H9 (cell line): ENCODE measurements around the gene PLCB1. TPM values are rescaled to one million over a fixed set of nuclear protein-coding genes. Genes with fewer than 3 reads are reported as not detected.
A peak's percentile ranks its signal among the peaks of the same experiment; 100 is the strongest.

Source experiments
- DNase-seq: peaks from one replicate; pipeline ENCODE4 v3.0.0-alpha.2; 2017
- H2AFZ ChIP-seq: one replicate; pipeline ENCODE4 v1.6.1; 2013; ENCODE audit warnings: mild to moderate bottlenecking, low read length, control low read depth, moderate library complexity
- H2AK5ac ChIP-seq: 2 replicates; pipeline ENCODE4 v1.6.1; 2013; ENCODE audit warnings: low read length, control low read depth, mixed read lengths; ENCODE audit not compliant: insufficient read length
- H2BK120ac ChIP-seq: one replicate; pipeline ENCODE4 v1.6.1; 2013; ENCODE audit warnings: low read depth, mild to moderate bottlenecking, low read length, control low read depth, inconsistent platforms; ENCODE audit not compliant: poor library complexity, severe bottlenecking
- H2BK12ac ChIP-seq: 2 replicates; pipeline ENCODE4 v1.6.1; 2013; ENCODE audit warnings: low read length, control low read depth, mixed read lengths, low read depth; ENCODE audit not compliant: insufficient read length
- H2BK15ac ChIP-seq: 2 replicates; pipeline ENCODE4 v1.6.1; 2013; ENCODE audit warnings: low read depth, low read length, control low read depth
- H2BK20ac ChIP-seq: one replicate; pipeline ENCODE4 v1.6.1; 2013; ENCODE audit warnings: low read depth, mild to moderate bottlenecking, low read length, control low read depth, inconsistent platforms; ENCODE audit not compliant: poor library complexity, severe bottlenecking
- H2BK5ac ChIP-seq: 2 replicates; pipeline ENCODE4 v1.6.1; 2013; ENCODE audit warnings: low read length, control low read depth, mixed read lengths; ENCODE audit not compliant: insufficient read length
- H3K14ac ChIP-seq: 2 replicates; pipeline ENCODE4 v1.6.1; 2013; ENCODE audit warnings: low read length, control low read depth; ENCODE audit not compliant: insufficient read depth
- H3K18ac ChIP-seq: 2 replicates; pipeline ENCODE4 v1.6.1; 2013; ENCODE audit warnings: low read depth, mild to moderate bottlenecking, mixed read lengths, low read length, control low read depth; ENCODE audit not compliant: insufficient read length
- H3K23ac ChIP-seq: 2 replicates; pipeline ENCODE4 v1.6.1; 2013; ENCODE audit warnings: low read length, control low read depth, mixed read lengths, low read depth; ENCODE audit not compliant: insufficient read length
- H3K23me2 ChIP-seq: 2 replicates; pipeline ENCODE4 v1.6.1; 2013; ENCODE audit warnings: low read depth, mild to moderate bottlenecking, mixed read lengths, low read length, control low read depth; ENCODE audit not compliant: insufficient read length, poor library complexity, severe bottlenecking
- H3K27ac ChIP-seq: 2 replicates; pipeline ENCODE4 v1.5.1; 2013; ENCODE audit warnings: low read length, control low read depth, mixed read lengths, low read depth; ENCODE audit not compliant: insufficient read length
- H3K27me3 ChIP-seq: 2 replicates; pipeline ENCODE4 v1.6.1; 2013; ENCODE audit warnings: low read length, control low read depth, inconsistent platforms; ENCODE audit not compliant: insufficient read depth
- H3K4ac ChIP-seq: 2 replicates; pipeline ENCODE4 v1.6.1; 2013; ENCODE audit warnings: low read depth, mild to moderate bottlenecking, control low read depth, inconsistent platforms, low read length, moderate library complexity
- H3K4me1 ChIP-seq: 2 replicates; pipeline ENCODE4 v1.6.1; 2013; ENCODE audit warnings: low read length, control low read depth, inconsistent platforms; ENCODE audit not compliant: insufficient read depth
- H3K4me2 ChIP-seq: 2 replicates; pipeline ENCODE4 v1.6.1; 2013; ENCODE audit warnings: low read length, control low read depth, mixed read lengths; ENCODE audit not compliant: insufficient read length, insufficient read depth
- H3K56ac ChIP-seq: 2 replicates; pipeline ENCODE4 v1.6.1; 2013; ENCODE audit warnings: low read depth, mild to moderate bottlenecking, mixed read lengths, low read length, control low read depth; ENCODE audit not compliant: insufficient read length
- H3K79me1 ChIP-seq: 2 replicates; pipeline ENCODE4 v1.6.1; 2013; ENCODE audit warnings: low read depth, mild to moderate bottlenecking, moderate library complexity, low read length, control low read depth, inconsistent platforms; ENCODE audit not compliant: insufficient read depth, poor library complexity, severe bottlenecking
- H3K79me2 ChIP-seq: 2 replicates; pipeline ENCODE4 v1.6.1; 2013; ENCODE audit warnings: low read length, control low read depth, inconsistent platforms; ENCODE audit not compliant: insufficient read depth
- H3K9ac ChIP-seq: 2 replicates; pipeline ENCODE4 v1.6.1; 2013; ENCODE audit warnings: low read length, control low read depth, mixed read lengths; ENCODE audit not compliant: insufficient read length; ENCODE audit errors: extremely low read depth
- H3K9me3 ChIP-seq: one replicate; pipeline ENCODE4 v1.6.1; 2013; ENCODE audit warnings: low read depth, low read length, inconsistent platforms; ENCODE audit not compliant: control insufficient read depth
- H3T11ph ChIP-seq: one replicate; pipeline ENCODE4 v1.6.1; 2013; ENCODE audit warnings: mild to moderate bottlenecking, low read length, control low read depth, inconsistent platforms
- H4K20me1 ChIP-seq: one replicate; pipeline ENCODE4 v1.6.1; 2013; ENCODE audit not compliant: control insufficient read depth, insufficient read length, insufficient read depth
- H4K5ac ChIP-seq: 2 replicates; pipeline ENCODE4 v1.6.1; 2013; ENCODE audit warnings: low read depth, mild to moderate bottlenecking, mixed read lengths, low read length, control low read depth; ENCODE audit not compliant: insufficient read length
- H4K8ac ChIP-seq: replicated peaks from 2 replicates; pipeline ENCODE4 v1.6.1; 2013; ENCODE audit warnings: low read length, control low read depth, mixed read lengths, low read depth; ENCODE audit not compliant: insufficient read length
- H4K91ac ChIP-seq: 2 replicates; pipeline ENCODE4 v1.6.1; 2013; ENCODE audit warnings: low read depth, mild to moderate bottlenecking, moderate library complexity, mixed read lengths, low read length, control low read depth; ENCODE audit not compliant: insufficient read length
- H3K27ac Mint-ChIP-seq, 3 experiments: 2 replicates in 2 of 3; 3 replicates in 1 of 3; pipeline ENCODE4 v1.8.0; 2020 to 2021; ENCODE audit warnings: mixed read lengths in 3 of 3, mild to moderate bottlenecking in 1 of 3, moderate library complexity in 1 of 3
- H3K27me3 Mint-ChIP-seq: 2 replicates; pipeline ENCODE4 v1.8.0; 2021; ENCODE audit warnings: low read depth, mild to moderate bottlenecking, moderate library complexity, mixed read lengths
- H3K36me3 Mint-ChIP-seq, 3 experiments: 2 replicates in 2 of 3; 3 replicates in 1 of 3; pipeline ENCODE4 v1.8.0; 2020 to 2021; ENCODE audit warnings: low read depth in 3 of 3, mixed read lengths in 3 of 3; ENCODE audit not compliant: insufficient read depth in 1 of 3
- H3K4me1 Mint-ChIP-seq, 2 experiments: 2 replicates each; pipeline ENCODE4 v1.8.0; 2020; ENCODE audit warnings: mixed read lengths in 2 of 2
- H3K4me3 Mint-ChIP-seq, 2 experiments: 2 replicates in 1 of 2; 3 replicates in 1 of 2; pipeline ENCODE4 v1.8.0; 2020 to 2021; ENCODE audit warnings: mild to moderate bottlenecking in 2 of 2, mixed read lengths in 2 of 2, moderate library complexity in 1 of 2
- H3K9me3 Mint-ChIP-seq, 2 experiments: 2 replicates in 1 of 2; 3 replicates in 1 of 2; pipeline ENCODE4 v1.8.0; 2020; ENCODE audit warnings: mild to moderate bottlenecking in 2 of 2, mixed read lengths in 2 of 2, moderate library complexity in 1 of 2
- CTCF ChIP-seq: fragments of 200-600 bp; sonication (generic); conservative IDR thresholded peaks from 3 replicates; pipeline ENCODE4 v1.8.0; 2021; ENCODE audit warnings: antibody characterized with exemption, mild to moderate bottlenecking
- WGBS: extraction: QIAGEN DNeasy Blood & Tissue Kit; methylation state at CpG from one replicate; pipeline ENCODE4 v1.1.7; 2013; ENCODE audit warnings: missing lambda C conversion rate, low lambda C conversion rate, mixed read lengths; ENCODE audit not compliant: insufficient read length; ENCODE audit errors: extremely low coverage; 5-methylcytosine and 5-hydroxymethylcytosine counted together
- total RNA-seq: library from RNA; stranded (reverse); gene quantifications from 2 replicates; pipeline ENCODE4 v1.2.1, GENCODE V29; 2021

Gene PLCB1
- total RNA-seq, 1 experiment from 2014 or later, result 11.5 TPM

DNA sequence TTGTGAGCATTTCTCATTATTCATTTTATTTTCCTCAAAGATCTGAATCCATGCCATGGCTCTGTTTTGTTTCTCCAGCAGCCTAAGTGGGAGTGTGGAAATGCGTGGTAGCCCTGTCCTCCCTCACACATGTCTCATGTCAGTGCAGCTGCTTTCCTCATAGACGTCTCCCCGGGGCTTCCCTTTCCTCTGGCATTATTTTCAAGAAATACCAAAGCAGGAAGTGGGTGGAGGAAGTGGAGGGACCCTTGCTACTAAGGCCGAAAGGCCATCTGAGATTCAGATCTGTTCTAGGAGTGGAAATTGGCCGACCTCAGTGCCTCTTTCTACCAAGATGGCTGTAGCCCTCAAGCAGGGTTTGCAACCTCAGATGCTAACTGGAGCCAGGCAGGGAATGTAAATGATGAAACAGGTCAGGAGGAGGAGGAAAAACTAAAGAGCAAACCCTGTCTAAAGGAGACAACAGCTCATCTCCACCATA is 515.9 kb downstream of the PLCB1 start:
- no peak for TF ChIP-seq CTCF
- H3K4me3 Mint-ChIP-seq, result no peak overlapping the region
- Histone ChIP-seq H3T11ph (no peak overlapping the region), H3K4me2 (no peak overlapping the region), H3K18ac (no peak overlapping the region), H3K79me1 (no peaks in the 10 kb centered on the region), H2BK15ac (no peak overlapping the region), H2BK120ac (no peak overlapping the region), H2BK12ac (no peak overlapping the region), H3K14ac (no peak overlapping the region; the same call in 1 of the 2 replicates), H2BK20ac (no peak overlapping the region), H4K8ac (no peak overlapping the region), H3K9ac (no peak overlapping the region), H3K79me2 (no peaks in the 10 kb centered on the region), H3K27ac (no peak overlapping the region), H2BK5ac (no peak overlapping the region), H3K4ac (no peak overlapping the region), H4K91ac (no peak overlapping the region), H3K27me3 (no peaks in the 10 kb centered on the region), H3K23me2 (no peaks in the 10 kb centered on the region), H3K4me1 (no peaks in the 10 kb centered on the region), H3K56ac (no peak overlapping the region), H3K9me3 (no peaks in the 10 kb centered on the region), H2AFZ (no peak overlapping the region), H3K23ac (no peak overlapping the region), H2AK5ac (no peak overlapping the region), H4K5ac (no peak overlapping the region), H4K20me1 (no peaks in the 10 kb centered on the region)
- peak overlapping the region in 1 of 3 experiments; percentile 17; a peak in 1 of 7 replicates for H3K27ac Mint-ChIP-seq
- peaks cover 3 to 7% of the 10 kb centered on the region in 2 experiments; a peak in 4 of 5 replicates for H3K9me3 Mint-ChIP-seq
- peaks cover 4 to 25% (median 23%) of the 10 kb centered on the region in 3 experiments; a peak in 5 of 7 replicates for H3K36me3 Mint-ChIP-seq
- peaks cover 3% of the 10 kb centered on the region in 2 experiments; a peak in 1 of 4 replicates for H3K4me1 Mint-ChIP-seq
- no peaks in the 10 kb centered on the region; the same call in 1 of the 2 replicates for H3K27me3 Mint-ChIP-seq
- DNase-seq, result no peak
- WGBS, result no CpG with 5 or more reads among the region's 5 CpGs
